Stimulated activated CD8-positive, alpha-beta memory T cell treated with anti-CD3 and anti-CD28 coated beads, Interleukin-15, amount 100 ng/mL, for 24 hours (primary cell): Measurements from ENCODE around the gene PCDHA6.
"Not testable (repeated sequence)": the region's sequence is repeated elsewhere in the genome, so short reads cannot be mapped to it uniquely, and the experiment has no call there.

Experiments
- DNase-seq: peaks from one replicate; pipeline ENCODE4 v3.0.0-alpha.2; 2020; ENCODE audit warnings: low read depth

PCDHA6 gene

GRCh38 chr5:140827704-140828361 lies at the start of gene PCDHA6:
TSS of gene PCDHA6 (plus strand) at chr5:140827960. CDS start at chr5:140828092, 132 bp downstream.
- no peak for DNase-seq

DNA sequence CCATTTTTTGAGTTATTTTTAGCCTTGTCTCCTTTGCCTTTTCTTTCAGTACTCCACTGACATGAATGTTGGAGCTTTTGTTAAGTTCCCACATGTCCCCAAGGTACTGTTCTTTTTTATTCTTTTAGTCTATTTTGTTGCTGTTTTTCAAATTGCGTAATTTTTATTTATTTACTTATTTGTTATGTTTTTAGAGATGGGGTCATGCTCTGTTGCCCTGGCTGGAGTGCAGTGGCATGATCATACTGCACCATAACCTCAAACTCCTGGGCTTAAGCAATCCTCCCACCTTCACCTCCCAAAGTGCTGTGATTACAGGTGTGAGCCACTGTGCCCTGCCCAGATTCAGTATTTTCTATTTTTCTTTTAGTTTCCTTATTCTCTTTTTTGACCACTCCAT lies 47.2 kb upstream of the PCDHA6 start:
- DNase-seq: no peak

GRCh38 chr5:140785905-140786686 lies 41.7 kb upstream of the PCDHA6 start, which contains the start of gene PCDHA1:
TSS of gene PCDHA1 (plus strand) at chr5:140786140.
- no peak for DNase-seq

DNA sequence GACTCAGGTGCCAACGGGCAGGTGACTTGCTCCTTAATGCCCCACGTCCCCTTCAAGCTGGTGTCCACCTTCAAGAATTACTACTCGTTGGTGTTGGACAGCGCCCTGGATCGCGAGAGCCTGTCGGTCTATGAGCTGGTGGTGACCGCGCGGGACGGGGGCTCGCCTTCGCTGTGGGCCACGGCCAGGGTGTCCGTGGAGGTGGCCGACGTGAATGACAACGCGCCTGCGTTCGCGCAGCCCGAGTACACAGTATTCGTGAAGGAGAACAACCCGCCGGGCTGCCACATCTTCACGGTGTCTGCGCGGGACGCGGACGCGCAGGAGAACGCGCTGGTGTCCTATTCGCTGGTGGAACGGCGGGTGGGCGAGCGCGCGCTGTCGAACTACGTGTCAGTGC lies 40.3 kb upstream of the PCDHA6 start:
- not testable (repeated sequence) for DNase-seq

GRCh38 chr5:140787849-140788504 lies 39.8 kb upstream of the PCDHA6 start:
- not testable (repeated sequence) for DNase-seq

DNA sequence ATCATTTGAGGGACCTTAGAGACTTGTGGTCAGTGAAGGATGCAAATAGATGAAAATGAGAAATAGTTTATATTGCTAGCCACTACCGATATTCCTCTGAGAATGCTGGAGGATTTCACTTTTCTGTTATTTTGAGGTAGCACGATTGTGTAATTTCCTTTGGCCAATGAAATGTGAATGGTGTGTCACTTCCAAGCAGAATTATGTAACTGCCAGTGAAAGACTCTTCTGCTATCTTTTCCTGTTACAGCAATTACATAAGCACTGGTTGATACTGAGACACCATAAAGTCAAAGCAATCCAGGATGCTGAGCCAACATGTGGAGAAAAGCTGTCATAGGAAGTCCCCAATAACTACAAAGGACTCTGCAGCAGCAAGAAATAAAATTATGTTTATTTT lies 36.7 kb upstream of the PCDHA6 start:
- no peak for DNase-seq

GRCh38 chr5:140794595-140795258 lies 33.0 kb upstream of the PCDHA6 start, which contains the start of gene PCDHA2:
TSS of gene PCDHA2 (plus strand) at chr5:140794852.
- no peak for DNase-seq

- DNase-seq: no peak
Measured at GRCh38 chr5:140795259-140795641, 32.5 kb upstream of the PCDHA6 start.

DNA sequence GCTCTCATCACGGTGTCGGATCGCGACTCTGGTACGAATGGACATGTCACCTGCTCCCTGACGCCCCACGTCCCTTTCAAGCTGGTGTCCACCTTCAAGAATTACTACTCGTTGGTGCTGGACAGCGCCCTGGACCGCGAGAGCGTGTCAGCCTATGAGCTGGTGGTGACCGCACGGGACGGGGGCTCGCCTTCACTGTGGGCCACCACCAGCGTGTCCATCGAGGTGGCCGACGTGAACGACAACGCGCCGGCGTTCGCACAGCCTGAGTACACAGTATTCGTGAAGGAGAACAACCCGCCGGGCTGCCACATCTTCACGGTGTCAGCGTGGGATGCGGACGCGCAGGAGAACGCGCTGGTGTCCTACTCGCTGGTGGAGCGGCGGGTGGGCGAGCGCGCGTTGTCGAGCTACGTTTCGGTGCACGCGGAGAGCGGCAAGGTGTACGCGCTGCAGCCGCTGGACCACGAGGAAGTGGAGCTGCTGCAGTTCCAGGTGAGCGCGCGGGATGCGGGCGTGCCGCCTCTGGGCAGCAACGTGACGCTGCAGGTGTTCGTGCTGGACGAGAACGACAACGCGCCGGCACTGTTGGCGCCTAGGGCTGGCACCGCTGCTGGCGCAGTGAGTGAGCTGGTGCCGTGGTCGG lies 31.6 kb upstream of the PCDHA6 start:
- DNase-seq: not testable (repeated sequence)

GRCh38 chr5:140796718-140797095 lies 31.1 kb upstream of the PCDHA6 start:
- DNase-seq: no peak

DNA sequence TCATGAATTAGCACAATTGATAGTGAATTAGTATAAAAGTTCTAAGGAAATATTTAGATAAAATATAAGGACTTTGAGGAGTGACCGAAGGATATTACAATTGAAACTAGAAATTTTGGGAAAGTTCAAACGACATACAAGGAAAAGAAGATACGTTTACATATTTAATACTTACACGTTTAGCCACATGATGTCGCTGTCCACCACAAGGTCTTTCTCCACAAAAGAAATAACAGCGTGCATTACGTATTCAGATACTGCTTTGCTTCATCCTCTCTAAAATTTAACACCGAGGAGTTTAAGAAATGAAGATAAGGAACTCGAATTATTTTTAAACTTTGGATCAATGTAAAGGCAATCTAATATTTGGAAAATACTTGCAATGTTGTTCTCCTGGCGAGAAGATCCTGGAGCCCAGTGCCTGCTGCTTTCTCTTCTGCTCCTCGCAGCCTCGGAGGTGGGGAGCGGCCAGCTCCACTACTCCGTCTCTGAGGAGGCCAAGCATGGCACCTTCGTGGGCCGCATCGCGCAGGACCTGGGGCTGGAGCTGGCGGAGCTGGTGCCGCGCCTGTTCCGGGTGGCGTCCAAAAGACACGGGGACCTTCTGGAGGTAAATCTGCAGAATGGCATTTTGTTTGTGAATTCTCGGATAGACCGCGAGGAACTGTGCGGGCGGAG lies 26.8 kb upstream of the PCDHA6 start, which contains the start of gene PCDHA3:
PCDHA3 (plus strand) TSS at position 242 of the 678 bp plus-strand sequence.
- DNase-seq: no peak

GRCh38 chr5:140801494-140801841 lies 26.3 kb upstream of the PCDHA6 start:
- DNase-seq: no peak

- DNase-seq: not testable (repeated sequence)
Measured at GRCh38 chr5:140802381-140802780, 25.4 kb upstream of the PCDHA6 start.

GRCh38 chr5:140802781-140803271 lies 24.9 kb upstream of the PCDHA6 start:
- DNase-seq: no peak

- no peak for DNase-seq
Measured at GRCh38 chr5:140806834-140807775, 20.7 kb upstream of the PCDHA6 start, which contains the start of gene PCDHA4. TSS of gene PCDHA4 (plus strand) at chr5:140807068.

DNA sequence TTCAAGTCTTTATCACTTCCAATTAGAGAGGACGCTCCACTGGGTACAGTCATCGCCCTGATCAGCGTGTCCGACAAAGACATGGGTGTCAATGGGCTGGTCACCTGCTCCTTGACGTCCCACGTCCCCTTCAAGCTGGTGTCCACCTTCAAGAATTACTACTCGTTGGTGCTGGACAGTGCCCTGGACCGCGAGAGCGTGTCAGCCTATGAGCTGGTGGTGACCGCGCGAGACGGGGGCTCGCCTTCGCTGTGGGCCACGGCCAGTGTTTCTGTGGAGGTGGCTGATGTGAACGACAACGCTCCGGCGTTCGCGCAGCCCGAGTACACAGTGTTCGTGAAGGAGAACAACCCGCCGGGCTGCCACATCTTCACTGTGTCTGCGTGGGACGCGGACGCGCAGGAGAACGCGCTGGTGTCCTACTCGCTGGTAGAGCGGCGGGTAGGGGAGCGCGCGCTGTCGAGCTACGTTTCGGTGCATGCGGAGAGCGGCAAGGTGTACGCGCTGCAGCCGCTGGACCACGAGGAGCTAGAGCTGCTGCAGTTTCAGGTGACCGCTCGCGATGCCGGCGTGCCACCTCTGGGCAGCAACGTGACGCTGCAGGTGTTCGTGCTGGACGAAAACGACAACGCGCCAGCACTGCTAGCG lies 19.4 kb upstream of the PCDHA6 start:
- not testable (repeated sequence) for DNase-seq

- no peak for DNase-seq
Measured at GRCh38 chr5:140808889-140809291, 18.9 kb upstream of the PCDHA6 start.

- DNase-seq: no peak
Measured at GRCh38 chr5:140821375-140822280, 6.1 kb upstream of the PCDHA6 start, which contains the start of gene PCDHA5. TSS of gene PCDHA5 (plus strand) at chr5:140821613.
